B cell (primary cell): Measurements from ENCODE around the gene OR2AK2. TPM values are rescaled to one million over a fixed set of nuclear protein-coding genes. Genes with fewer than 3 reads are reported as not detected.
A peak's percentile ranks its signal among the peaks of the same experiment; 100 is the strongest.

Experiments used
- ATAC-seq: fragments of 200-7000 bp; cut with Tn5 transposase; one replicate; pipeline ENCODE4 v1.10.0; 2021; ENCODE audit warnings: low read depth, mild to moderate bottlenecking, moderate number of reproducible peaks, moderate library complexity
- CTCF ChIA-PET: fragments of 350-600 bp; sonication (Branson Sonifier 250); formaldehyde crosslinking; loops from one replicate; lab custom pipeline; 2021; ENCODE audit warnings: antibody characterized with exemption, inconsistent platforms; lab: Charles Lee
- POLR2A ChIA-PET: fragments of 350-600 bp; sonication (Branson Sonifier 250); formaldehyde crosslinking; loops from one replicate; lab custom pipeline; 2021; ENCODE audit warnings: antibody characterized with exemption; lab: Charles Lee
- DNase-seq: peaks from one replicate; pipeline ENCODE4 v3.0.0; 2013
- H2AFZ ChIP-seq: 2 replicates; pipeline ENCODE4 v1.6.1; 2012; ENCODE audit warnings: mild to moderate bottlenecking, low read depth, low read length; ENCODE audit not compliant: insufficient read depth, poor library complexity, severe bottlenecking
- H3K27ac ChIP-seq, 2 donors: 1 replicate in 1 of 2; 2 replicates in 1 of 2; pipeline ENCODE4 v1.5.1; 2012 to 2013; ENCODE audit warnings: low read length in 2 of 2, mild to moderate bottlenecking in 2 of 2, moderate library complexity in 1 of 2
- H3K27me3 ChIP-seq, 4 experiments: fragments of 200-600 bp in 1 of 4; sonication (generic) in 1 of 4; replicated peaks in 1 of 4; 1 replicate in 2 of 4; 2 replicates in 2 of 4; pipeline versions ENCODE4 v1.6.1 to v1.7.0; 2013 to 2016; ENCODE audit warnings: low read length in 3 of 4, mild to moderate bottlenecking in 2 of 4, mixed read lengths in 1 of 4, moderate library complexity in 1 of 4; ENCODE audit not compliant: insufficient read depth in 4 of 4, control insufficient read depth in 3 of 4; ENCODE audit errors: control extremely low read depth in 1 of 4
- H3K36me3 ChIP-seq, 2 experiments: replicated peaks in 1 of 2; 1 replicate in 1 of 2; 2 replicates in 1 of 2; pipeline versions ENCODE4 v1.6.1 to v1.7.1; 2013; ENCODE audit warnings: low read length in 1 of 2; ENCODE audit not compliant: insufficient read depth in 2 of 2, control insufficient read depth in 1 of 2; ENCODE audit errors: control extremely low read depth in 1 of 2, extremely low read depth in 1 of 2
- H3K4me1 ChIP-seq, 2 donors: fragments of 200-600 bp in 1 of 2; sonication (generic) in 1 of 2; 1 replicate in 1 of 2; 2 replicates in 1 of 2; pipeline versions ENCODE4 v1.5.1 to v1.6.1; 2013 to 2017; ENCODE audit warnings: low read length in 2 of 2; ENCODE audit not compliant: control insufficient read depth in 2 of 2, insufficient read depth in 2 of 2
- H3K4me2 ChIP-seq: replicated peaks from 2 replicates; pipeline ENCODE3; 2012; ENCODE audit warnings: mild to moderate bottlenecking, low read depth, low read length; ENCODE audit not compliant: poor library complexity, severe bottlenecking
- H3K4me3 ChIP-seq, 5 experiments: fragments of 200-600 bp in 1 of 5; sonication (generic) in 1 of 5; 1 replicate in 3 of 5; 2 replicates in 2 of 5; pipeline versions ENCODE4 v1.5.1 to v1.7.0; 2011 to 2016; ENCODE audit warnings: low read length in 4 of 5, mild to moderate bottlenecking in 4 of 5, low read depth in 2 of 5, control low read depth in 1 of 5, moderate library complexity in 1 of 5; ENCODE audit not compliant: insufficient read depth in 1 of 5; ENCODE audit errors: control extremely low read depth in 1 of 5, extremely low read depth in 1 of 5
- H3K79me2 ChIP-seq: fragments of 200-600 bp; sonication (generic); one replicate; pipeline ENCODE4 v1.6.0; 2016; ENCODE audit warnings: low read length; ENCODE audit not compliant: control insufficient read depth, insufficient read depth
- H3K9ac ChIP-seq: fragments of 200-600 bp; sonication (generic); 2 replicates; pipeline ENCODE4 v1.6.1; 2017; ENCODE audit warnings: mild to moderate bottlenecking, low read length, moderate library complexity
- H3K9me3 ChIP-seq, 3 donors: one replicate each; pipeline versions ENCODE4 v1.6.1 to v1.7.1; 2013; ENCODE audit warnings: low read length in 2 of 3; ENCODE audit not compliant: control insufficient read depth in 2 of 3, insufficient read depth in 1 of 3; ENCODE audit errors: control extremely low read depth in 1 of 3
- H4K20me1 ChIP-seq: 2 replicates; pipeline ENCODE4 v1.6.0; 2012; ENCODE audit warnings: mild to moderate bottlenecking, low read length; ENCODE audit not compliant: insufficient read depth, control insufficient read depth, poor library complexity, severe bottlenecking
- H3K27ac Mint-ChIP-seq: one replicate; pipeline ENCODE4 v1.8.0; 2021; ENCODE audit warnings: mixed read lengths
- H3K27me3 Mint-ChIP-seq: one replicate; pipeline ENCODE4 v1.8.0; 2021; ENCODE audit warnings: mixed read lengths
- H3K4me1 Mint-ChIP-seq: one replicate; pipeline ENCODE4 v1.8.0; 2021; ENCODE audit warnings: mixed read lengths
- H3K4me3 Mint-ChIP-seq: one replicate; pipeline ENCODE4 v1.8.0; 2021; ENCODE audit warnings: mixed read lengths
- H3K9me3 Mint-ChIP-seq: one replicate; pipeline ENCODE4 v1.8.0; 2022; ENCODE audit warnings: mixed read lengths; ENCODE audit not compliant: insufficient read depth
- EZH2 ChIP-seq: IDR thresholded peaks from 2 replicates; pipeline ENCODE4 v1.6.1; 2012; ENCODE audit warnings: borderline replicate concordance, low read depth, mild to moderate bottlenecking, moderate library complexity, low read length; ENCODE audit not compliant: insufficient read depth, poor library complexity, severe bottlenecking
- WGBS: methylation state at CpG from one replicate; pipeline ENCODE4 v1.1.5; 2013; ENCODE audit warnings: missing lambda C conversion rate; ENCODE audit not compliant: insufficient coverage; 5-methylcytosine and 5-hydroxymethylcytosine counted together
- intact Hi-C: fragments of 100-400 bp; cut with micrococcal nuclease; formaldehyde crosslinking; loops from one replicate; pipeline ENCODE4 v1.10.0; 2022
- polyA plus RNA-seq: library from polyadenylated mRNA; depleted of rRNA; stranded (reverse); fragments of >200 nt; gene quantifications from 2 replicates; pipeline ENCODE4 v1.2.3, GENCODE V29; 2012
- total RNA-seq, 2 donors: library from RNA; stranded (reverse); fragments of 120-200 nt in 1 of 2; gene quantifications; 1 replicate in 1 of 2; 2 replicates in 1 of 2; pipeline versions ENCODE4 v1.2.3 to v1.2.4, GENCODE V29; 2013 to 2022
- TF ChIP-seq, protein P1 (sequence below): fragments of 200-600 bp; IDR thresholded peaks from one replicate; pipeline ENCODE4 v1.8.0; 2022; ENCODE audit warnings: antibody characterized with exemption, mild to moderate bottlenecking

OR2AK2 gene
- total and polyA plus RNA-seq, 2 donors (not counting 1 experiment from before 2014, with no cell fraction given): 0.39 to 0.60 TPM

DNA sequence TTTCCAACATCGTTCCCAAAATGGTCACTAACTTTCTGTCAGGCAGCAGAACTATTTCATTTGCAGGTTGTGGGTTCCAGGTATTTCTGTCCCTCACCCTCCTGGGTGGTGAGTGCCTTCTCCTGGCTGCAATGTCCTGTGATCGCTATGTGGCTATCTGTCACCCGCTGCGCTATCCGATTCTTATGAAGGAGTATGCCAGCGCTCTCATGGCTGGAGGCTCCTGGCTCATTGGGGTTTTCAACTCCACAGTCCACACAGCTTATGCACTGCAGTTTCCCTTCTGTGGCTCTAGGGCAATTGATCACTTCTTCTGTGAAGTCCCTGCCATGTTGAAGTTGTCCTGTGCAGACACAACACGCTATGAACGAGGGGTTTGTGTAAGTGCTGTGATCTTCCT lies 31.0 kb upstream of the OR2AK2 start:
- Histone ChIP-seq H3K36me3 (no peaks in the 10 kb centered on the region), H3K9ac (no peak overlapping the region), H3K4me3 (no peak overlapping the region), H3K9me3 (peaks cover 0 to 16% (median 3%) of the 10 kb centered on the region in 3 donors), H4K20me1 (no peaks in the 10 kb centered on the region), H3K4me1 (no peaks in the 10 kb centered on the region), H3K4me2 (no peak overlapping the region), H2AFZ (no peak overlapping the region), H3K27ac (no peak overlapping the region), H3K79me2 (no peaks in the 10 kb centered on the region), H3K27me3 (no peaks in the 10 kb centered on the region)
- 100% methylated on average over 6 of the region's 8 CpGs for WGBS
- peaks cover 6% of the 10 kb centered on the region for H3K9me3 Mint-ChIP-seq
- ATAC-seq: no peak
- TF ChIP-seq EZH2: no peak
- TF ChIP-seq, protein P1, sequence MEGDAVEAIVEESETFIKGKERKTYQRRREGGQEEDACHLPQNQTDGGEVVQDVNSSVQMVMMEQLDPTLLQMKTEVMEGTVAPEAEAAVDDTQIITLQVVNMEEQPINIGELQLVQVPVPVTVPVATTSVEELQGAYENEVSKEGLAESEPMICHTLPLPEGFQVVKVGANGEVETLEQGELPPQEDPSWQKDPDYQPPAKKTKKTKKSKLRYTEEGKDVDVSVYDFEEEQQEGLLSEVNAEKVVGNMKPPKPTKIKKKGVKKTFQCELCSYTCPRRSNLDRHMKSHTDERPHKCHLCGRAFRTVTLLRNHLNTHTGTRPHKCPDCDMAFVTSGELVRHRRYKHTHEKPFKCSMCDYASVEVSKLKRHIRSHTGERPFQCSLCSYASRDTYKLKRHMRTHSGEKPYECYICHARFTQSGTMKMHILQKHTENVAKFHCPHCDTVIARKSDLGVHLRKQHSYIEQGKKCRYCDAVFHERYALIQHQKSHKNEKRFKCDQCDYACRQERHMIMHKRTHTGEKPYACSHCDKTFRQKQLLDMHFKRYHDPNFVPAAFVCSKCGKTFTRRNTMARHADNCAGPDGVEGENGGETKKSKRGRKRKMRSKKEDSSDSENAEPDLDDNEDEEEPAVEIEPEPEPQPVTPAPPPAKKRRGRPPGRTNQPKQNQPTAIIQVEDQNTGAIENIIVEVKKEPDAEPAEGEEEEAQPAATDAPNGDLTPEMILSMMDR: no peak
- no peak for DNase-seq
- intact Hi-C loops: no loop called here
- H3K4me3 Mint-ChIP-seq: no peak overlapping the region
- peaks cover 6% of the 10 kb centered on the region for H3K27me3 Mint-ChIP-seq
- H3K4me1 Mint-ChIP-seq: no peaks in the 10 kb centered on the region
- ChIA-PET POLR2A (no interaction called here), CTCF (no interaction called here)
- H3K27ac Mint-ChIP-seq: no peak overlapping the region

DNA sequence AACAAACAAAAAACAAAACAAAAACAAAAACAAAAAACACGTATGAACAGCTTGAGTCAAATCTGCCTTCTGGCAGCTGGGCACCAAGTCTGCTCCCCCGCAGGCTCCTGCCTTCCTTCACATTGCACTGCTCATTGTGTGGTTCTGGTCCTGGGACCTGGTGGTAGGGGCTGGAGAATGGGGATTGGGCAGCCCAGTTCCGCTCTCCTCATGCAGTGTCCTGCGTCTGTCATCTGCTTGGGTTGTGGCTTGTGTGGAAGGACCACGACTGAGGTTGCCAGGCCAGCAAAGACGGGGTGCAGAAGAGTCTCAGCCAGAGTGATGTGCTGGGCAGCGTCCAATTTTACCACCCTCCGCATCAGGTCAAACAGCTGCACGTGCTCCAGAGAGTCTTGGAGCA lies 29.3 kb upstream of the OR2AK2 start:
- Histone ChIP-seq H3K4me3 (no peak overlapping the region), H3K36me3 (no peaks in the 10 kb centered on the region), H3K27me3 (no peaks in the 10 kb centered on the region), H2AFZ (no peak overlapping the region), H3K4me1 (no peaks in the 10 kb centered on the region), H4K20me1 (no peaks in the 10 kb centered on the region), H3K4me2 (no peak overlapping the region), H3K79me2 (no peaks in the 10 kb centered on the region), H3K27ac (no peak overlapping the region), H3K9ac (no peak overlapping the region), H3K9me3 (peaks cover 0 to 16% (median 3%) of the 10 kb centered on the region in 3 donors)
- POLR2A ChIA-PET: no interaction called here
- DNase-seq (peak; percentile 11), ATAC-seq (no peak)
- Mint-ChIP-seq H3K4me1 (no peaks in the 10 kb centered on the region), H3K27me3 (peaks cover 9% of the 10 kb centered on the region), H3K4me3 (peak overlapping the region; percentile 19), H3K27ac (peak overlapping the region; percentile 2), H3K9me3 (peaks cover 6% of the 10 kb centered on the region)
- CTCF ChIA-PET: no interaction called here
- WGBS: 97% methylated on average over 8 of the region's 9 CpGs
- TF ChIP-seq, protein P1: no peak
- TF ChIP-seq EZH2: no peak
- intact Hi-C loops: no loop called here
